Hematopoietic multipotent progenitor cell treated with erythropoietin and hydrocortisone succinate and interleukin-3 and kit ligand, for 8 days (in vitro differentiated cells): Measurements from ENCODE around the gene HOXB2.
A peak's percentile ranks its signal among the peaks of the same experiment; 100 is the strongest.
"Not testable (repeated sequence)": the region's sequence is repeated elsewhere in the genome, so short reads cannot be mapped to it uniquely, and the experiment has no call there.

Experiments
- DNase-seq: peaks from one replicate; pipeline ENCODE4 v3.0.0-alpha.2; 2015

The HOXB2 gene

DNA sequence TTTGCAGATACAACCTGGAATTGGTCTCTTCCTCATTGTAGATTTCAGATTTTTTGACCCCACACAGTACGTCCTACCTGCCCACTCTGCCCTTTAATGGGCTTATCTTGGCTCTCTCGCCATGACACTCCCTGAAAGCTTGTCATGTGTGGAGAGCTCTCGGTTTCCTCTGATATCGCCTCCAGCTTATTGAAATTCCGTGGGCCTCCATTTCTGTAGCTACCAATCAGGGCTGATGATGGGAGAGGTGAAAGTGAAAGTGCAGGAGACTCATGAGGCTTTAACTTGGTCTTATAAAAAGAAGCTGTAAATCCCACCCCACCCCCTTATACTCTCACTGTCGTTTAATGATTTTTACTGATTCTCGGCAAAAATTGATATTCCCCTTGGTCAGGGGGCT lies 31.8 kb downstream of the HOXB2 start:
- DNase-seq: no peak

DNA sequence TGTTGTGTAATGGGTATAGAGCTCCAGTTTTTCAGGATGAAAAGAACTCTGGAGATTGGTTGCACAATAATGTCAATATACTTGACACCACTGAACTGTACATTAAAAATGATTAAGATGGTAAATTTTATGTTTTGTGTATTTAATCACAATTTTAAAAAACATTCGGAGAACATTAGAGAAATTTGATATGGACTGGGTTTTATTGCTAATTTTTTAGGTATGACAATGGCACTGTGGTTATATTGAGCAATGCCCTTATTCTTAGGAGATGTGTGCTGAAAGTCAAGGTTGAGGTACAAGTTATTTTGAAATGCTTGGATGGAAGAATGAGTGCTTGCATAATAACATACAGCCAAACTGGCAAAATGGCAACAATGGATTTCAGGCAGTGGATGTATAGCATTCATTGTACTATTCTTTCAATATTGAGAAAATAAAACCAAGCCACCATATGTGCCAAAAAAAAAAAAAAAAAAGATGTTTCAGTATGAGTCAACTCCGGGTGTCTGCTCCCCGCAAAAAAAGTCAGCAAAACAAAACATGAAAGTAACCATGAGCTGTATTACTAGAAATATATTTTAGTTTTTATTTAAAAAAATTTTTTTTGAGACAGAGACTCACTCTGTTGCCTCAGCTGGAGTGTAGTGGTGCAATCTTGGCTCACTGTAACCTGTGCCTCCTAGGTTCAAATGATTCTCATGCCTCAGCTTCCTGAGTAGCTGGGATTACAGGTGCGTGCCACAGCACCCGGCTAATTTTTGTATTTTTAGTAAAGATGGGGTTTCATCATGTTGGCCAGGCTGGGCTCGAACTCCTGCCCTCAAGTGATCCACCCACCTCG lies 33.9 kb downstream of the HOXB2 start:
- DNase-seq: no peak

DNA sequence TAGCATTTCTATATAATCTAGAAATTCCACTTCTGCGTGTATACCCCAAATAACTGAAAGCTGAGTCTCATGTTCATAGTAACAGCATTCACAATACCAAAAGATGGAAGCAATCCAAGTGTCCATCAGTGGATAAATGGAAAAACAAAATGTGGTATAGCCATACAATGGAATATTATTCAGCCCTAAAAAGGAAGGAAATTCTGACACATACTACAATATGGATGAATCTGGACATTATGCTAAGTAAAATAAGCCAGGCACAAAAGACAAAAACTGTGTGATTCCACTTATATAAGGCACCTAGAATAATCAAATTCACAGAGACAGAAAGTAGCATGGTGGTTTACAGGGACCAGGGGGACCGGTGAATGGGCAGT lies 34.5 kb downstream of the HOXB2 start:
- no peak for DNase-seq

DNA sequence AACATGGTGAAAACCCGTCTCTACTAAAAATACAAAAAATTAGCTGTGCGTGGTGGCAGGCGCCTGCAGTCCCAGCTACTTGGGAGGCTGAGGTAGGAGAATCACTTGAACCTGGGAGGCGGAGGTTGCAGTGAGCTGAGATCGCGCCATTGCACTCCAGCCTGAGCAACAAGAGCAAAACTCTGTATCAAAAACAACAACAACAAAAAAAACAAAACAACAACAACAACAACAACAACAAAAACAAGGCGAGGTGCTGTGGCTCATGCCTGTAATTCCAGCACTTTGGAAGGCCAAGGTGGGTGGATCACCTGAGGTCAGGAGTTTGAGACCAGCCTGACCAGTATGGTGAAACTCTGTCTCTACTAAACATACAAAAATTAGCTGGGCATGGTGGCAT lies 35.2 kb downstream of the HOXB2 start:
- DNase-seq: not testable (repeated sequence)

DNA sequence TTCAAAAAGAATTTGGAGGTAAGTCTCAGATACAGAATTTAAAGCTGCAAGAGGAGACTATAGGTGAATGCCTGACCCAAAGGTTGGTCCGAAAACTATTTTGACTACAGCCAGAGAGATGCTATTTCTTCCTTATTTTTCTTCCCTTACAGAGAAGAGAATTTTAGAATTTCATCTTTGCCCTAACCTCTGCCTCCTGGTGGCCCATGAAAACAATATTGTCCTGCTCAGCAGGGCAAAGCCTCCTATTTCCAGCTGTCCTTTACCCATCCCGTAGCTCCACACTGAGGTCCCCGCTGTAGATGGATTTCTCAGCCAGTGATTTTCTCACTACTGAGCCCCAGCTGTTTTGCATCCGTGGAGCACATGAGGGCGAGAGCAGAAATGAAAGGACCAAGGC lies 38.7 kb downstream of the HOXB2 start:
- no peak for DNase-seq

DNA sequence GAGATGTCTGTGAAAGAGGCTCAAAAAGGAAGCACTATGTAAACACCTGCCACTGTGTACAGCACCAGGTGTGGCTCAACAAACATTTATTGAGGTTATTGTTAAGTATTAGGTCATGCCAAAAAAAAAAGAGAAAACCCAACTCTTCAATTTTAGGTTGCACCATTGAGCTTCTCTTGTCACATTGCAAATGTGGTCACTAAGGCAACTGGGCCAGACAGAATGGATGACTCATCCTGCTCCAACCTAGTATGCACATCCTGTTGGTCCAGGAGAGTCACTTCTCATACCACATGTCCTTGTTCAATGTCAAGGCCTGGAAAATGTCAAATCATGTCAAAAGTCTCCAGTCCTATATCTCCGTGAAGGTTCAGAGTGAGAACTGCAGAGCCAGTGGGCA lies 39.1 kb downstream of the HOXB2 start:
- DNase-seq: peak; percentile 61

DNA sequence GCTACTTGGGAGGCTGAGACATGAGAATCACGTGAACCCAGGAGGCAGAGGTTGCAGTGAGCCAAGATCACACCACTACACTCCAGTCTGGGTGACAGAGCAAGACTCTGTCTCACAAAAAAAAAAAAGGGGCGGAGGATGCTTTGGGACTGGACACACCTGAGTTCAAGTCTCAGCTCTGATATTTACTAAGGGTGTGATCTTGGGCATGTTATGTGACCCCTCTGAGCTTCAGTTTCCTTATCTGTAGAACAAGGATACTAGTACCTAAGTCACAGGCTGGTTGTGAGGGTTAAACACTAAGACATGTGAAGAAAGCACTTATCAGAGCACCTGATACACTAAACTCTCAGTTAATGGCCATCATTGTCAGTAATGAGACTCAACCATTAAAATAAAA lies 40.0 kb downstream of the HOXB2 start:
- no peak for DNase-seq

DNA sequence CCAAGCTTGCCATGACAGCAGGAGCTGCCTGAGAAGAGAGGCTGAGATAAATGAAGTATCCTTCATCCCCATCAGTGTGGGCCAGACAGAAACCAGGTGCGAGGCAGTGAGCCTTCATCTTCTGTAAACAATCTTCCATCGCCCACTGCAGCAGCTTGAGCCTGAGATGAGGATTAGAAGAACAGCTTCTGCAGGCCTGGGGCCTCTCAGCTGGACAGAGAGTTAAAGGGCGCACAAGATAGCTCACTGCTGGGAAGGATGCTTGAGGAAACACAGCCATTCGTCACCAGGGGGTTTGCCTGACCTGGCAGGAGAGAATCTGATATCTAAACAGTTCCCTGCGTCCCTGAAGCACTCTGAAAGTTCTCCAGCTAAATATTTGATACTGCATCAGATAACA lies 41.2 kb downstream of the HOXB2 start:
- DNase-seq: no peak

DNA sequence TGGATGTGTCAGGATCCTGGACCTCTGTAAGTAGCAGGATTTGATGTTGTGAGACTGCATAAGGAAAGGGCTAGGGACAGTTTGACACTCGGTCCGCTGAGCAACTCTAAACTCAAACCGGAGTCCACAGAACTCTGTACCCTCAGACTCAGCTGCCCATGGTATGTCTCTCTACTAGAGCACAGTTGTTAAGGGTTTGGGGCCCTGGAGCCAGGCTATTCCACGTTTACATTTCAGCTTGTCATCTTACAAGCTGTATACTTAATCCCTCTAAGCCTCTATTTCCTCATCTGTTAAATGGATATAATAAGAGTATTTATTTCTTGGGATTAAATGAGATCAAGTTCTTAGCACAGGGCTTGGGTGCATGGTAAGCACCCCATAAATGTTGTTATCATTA lies 42.0 kb downstream of the HOXB2 start:
- no peak for DNase-seq

DNA sequence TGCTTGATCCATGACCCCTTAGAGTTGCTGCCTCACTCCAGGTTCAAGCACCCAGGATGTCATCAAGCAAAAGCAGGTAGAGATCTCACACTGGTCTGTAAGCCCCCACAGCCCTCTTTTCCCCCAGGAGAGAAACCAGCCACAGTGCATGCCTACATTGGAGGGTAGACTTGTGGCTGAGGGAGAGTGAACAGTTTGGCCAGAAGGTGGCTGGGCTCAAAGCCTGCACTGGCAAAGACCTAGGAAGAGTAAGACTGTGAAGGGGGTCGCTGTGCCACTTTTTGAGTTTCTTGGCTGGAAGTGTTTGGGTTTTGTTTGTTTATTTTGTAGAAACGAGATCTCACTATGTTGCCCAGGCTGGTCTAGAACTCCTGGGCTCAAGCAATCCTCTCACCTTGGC lies 42.6 kb downstream of the HOXB2 start:
- no peak for DNase-seq

DNA sequence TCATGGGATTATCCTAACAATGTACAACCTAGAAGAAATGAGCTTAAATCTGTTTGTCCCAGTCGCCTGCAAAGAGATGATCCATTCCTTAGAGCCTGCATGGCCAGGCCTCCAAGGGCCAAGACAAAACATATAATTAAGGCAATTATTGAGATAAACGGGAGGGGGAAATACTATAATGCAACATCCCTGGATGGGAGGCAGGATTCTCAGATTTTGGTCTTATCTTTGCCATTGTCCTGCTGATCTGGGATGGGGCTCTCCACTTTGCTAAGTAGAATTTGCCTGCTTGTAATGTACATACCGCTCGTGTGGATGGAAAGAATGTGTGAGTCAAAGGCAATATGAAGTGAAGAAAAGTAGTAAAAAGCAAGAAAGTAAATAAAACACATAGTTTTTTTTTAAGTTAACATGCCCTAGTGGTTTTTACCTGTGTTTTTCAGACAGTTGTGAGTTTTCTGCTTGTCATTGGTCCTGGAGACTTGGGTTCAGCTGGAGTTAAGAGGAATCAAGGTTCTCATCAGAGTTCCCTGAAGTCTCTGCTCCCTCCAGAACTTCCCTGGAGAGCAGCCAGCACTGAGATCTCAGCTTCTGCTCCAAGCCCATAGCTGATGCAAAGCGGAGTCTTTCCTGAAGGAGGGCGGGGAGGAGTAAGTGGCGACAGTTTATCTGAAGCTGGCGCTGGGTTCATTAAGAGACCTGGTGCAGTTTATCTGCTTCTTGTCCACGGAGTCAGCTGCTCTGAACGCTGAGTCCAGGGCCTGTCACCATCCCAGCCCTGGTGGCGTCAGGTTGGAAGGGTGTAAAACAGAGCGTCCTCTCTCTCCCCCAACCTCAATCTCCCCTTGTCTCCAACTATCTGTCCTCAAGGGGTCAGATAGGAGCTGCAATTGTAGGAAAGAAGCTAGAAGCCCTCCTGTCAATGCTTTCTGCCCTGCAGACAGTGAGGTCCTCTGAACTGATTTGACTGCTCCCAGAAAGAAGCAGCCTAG lies 44.2 kb downstream of the HOXB2 start:
- DNase-seq: peak; percentile 54

DNA sequence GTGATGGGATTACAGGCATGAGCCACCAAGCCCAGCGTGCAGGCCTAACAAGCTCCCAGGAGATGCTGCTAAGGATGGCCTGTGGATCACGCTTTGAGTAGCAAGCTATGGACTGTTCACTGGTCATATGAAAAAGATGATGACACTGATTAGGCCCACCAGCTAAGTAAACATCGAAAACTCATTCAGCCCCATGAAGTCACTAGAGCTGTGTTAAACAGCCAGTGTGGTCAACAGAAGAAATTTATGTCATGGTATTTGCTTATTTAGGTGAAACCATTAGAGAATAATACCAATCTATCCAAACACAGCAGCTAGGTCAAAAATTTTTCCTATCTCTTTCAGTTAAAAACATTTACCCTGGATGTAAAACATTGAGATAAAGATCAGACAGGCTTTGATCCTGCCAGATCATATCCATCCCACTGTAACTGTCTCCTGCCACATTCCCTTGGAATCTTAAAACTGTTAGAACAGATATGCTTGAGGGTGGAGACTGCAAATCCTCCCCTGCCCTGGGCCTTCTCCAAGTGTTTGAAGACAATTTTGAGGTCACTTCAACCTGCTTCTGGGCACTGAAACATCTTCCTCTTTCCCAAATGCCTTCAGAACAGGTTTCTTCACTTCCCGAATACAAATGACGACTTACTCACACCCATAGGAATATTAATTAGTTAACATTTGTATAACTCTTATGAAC lies 45.0 kb downstream of the HOXB2 start:
- no peak for DNase-seq

DNA sequence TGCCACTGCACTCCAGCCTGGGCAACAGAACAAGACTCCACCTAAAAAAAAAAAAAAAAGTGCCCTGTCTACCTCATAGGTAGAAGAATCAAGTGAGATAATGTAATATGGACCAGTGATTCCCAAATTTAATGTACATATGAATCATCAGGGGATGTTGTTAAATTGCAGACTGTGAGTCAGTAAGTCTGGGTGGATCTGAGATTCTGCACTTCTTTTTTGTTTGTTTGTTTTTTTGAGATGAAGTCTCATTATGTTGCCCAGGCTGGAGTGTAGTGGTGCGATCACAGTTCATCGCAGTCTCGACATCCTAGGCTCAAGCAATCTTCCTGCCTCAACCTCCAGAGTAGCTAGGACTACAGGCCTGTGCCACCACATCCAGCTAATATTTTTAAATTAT lies 45.7 kb downstream of the HOXB2 start:
- DNase-seq: no peak

DNA sequence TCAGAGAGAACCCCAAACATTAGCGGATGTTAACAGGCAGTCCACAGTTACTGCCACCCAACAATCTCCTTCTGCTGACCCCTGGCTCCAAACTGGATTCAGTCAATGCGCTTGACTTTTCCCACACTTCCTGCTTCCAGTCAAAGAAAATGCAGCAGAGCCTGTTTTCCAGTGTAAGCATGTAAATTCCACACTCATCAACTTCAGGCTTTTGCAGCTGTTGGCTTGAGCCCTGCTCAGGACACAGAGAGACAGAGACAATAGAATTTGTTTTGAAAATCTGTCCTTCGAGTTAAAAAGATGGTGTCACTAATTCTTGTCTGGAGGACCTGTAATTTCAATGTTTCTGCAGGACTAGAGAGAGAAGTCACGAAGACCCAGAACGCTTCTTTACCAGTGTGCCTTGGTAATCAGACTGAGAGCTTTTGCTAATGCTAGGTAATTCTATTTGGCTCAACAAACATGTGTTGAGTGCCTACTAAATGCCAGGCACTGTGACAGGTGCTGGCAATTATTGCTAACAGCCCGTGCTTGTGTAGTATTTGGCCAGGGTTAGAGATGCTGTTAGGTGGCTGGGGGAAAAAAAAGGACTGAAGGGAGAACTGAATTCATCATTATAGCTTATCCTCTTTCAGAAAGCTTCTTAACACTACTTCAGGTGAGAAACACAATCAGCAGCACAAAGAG lies 46.6 kb downstream of the HOXB2 start:
- no peak for DNase-seq

DNA sequence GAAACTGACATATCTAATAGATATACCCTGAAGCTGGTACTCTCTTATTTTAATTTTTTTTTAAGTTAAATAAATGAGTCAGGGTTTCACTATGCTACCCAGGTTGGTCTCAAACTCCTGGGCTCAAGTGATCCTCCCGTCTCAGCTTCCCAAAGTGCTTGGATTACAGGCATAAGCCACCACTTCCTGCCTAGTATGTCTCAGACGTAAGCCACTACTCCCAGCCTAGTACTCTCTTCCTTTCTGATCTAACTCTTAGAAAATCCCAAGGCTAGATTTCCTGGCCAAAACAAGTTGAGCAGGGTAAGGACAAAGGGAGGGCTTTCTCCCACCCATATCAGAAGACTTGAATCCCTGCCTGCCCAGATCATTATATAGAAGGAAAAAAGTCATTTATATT lies 47.8 kb downstream of the HOXB2 start:
- no peak for DNase-seq

DNA sequence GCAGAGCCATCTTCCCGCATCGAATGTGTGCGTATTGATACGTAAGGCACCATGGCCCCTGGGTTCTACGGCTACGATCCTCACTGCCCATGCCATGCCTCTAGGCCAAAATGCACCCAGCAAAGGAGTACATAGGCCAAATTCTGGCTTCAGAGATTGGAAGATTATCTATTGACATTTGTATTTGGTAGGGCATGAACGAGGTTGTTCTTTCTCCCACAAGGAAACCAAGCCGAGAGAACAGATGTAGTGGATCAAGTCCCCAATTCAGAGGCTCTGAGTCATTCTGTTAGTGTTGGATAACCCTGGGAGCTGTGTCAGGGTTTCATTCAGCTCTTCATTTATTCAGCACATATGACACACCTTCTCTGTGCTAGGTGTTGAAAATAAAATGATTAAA lies 50.6 kb downstream of the HOXB2 start:
- no peak for DNase-seq
